GM23338 (cell line): ENCODE results near the gene TRIM44. TPM values are rescaled to one million over a fixed set of nuclear protein-coding genes. Genes with fewer than 3 reads are reported as not detected.

Experiments used
- ATAC-seq: fragments of 200-7000 bp; cut with Tn5 transposase; 3 replicates; pipeline ENCODE4 v1.9.1; 2020
- DNase-seq: peaks from one replicate; pipeline ENCODE4 v3.0.0-alpha.2; 2015; ENCODE audit warnings: low spot score
- H2AFZ ChIP-seq: fragments of 200-600 bp; sonication (generic); 2 replicates; pipeline ENCODE4 v1.8.0; 2016; ENCODE audit warnings: antibody characterized with exemption, mild to moderate bottlenecking, moderate library complexity
- H3F3A ChIP-seq: fragments of 200-600 bp; sonication (generic); replicated peaks from 2 replicates; pipeline ENCODE4 v1.8.0; 2017; ENCODE audit warnings: antibody characterized with exemption, mixed run types, low read depth
- H3K27ac ChIP-seq: fragments of 200-600 bp; sonication (generic); 2 replicates; pipeline ENCODE4 v1.6.1; 2016; ENCODE audit warnings: low read depth
- H3K27me3 ChIP-seq: fragments of 200-600 bp; sonication (generic); 2 replicates; pipeline ENCODE4 v1.8.0; 2016; ENCODE audit warnings: mild to moderate bottlenecking, mixed run types, moderate library complexity; ENCODE audit not compliant: insufficient read depth
- H3K36me3 ChIP-seq: fragments of 200-600 bp; sonication (generic); 2 replicates; pipeline ENCODE4 v1.8.0; 2016; ENCODE audit warnings: mild to moderate bottlenecking; ENCODE audit not compliant: insufficient read depth
- H3K4me1 ChIP-seq: fragments of 200-600 bp; sonication (generic); 2 replicates; pipeline ENCODE4 v1.8.0; 2016; ENCODE audit warnings: mild to moderate bottlenecking, moderate library complexity; ENCODE audit not compliant: insufficient read depth
- H3K4me2 ChIP-seq: fragments of 200-600 bp; sonication (generic); 2 replicates; pipeline ENCODE4 v1.7.1; 2017; ENCODE audit warnings: mixed run types
- H3K4me3 ChIP-seq: fragments of 200-600 bp; sonication (generic); 2 replicates; pipeline ENCODE4 v1.6.1; 2016; ENCODE audit warnings: mixed run types
- H3K79me2 ChIP-seq: fragments of 200-600 bp; sonication (generic); replicated peaks from 2 replicates; pipeline ENCODE4 v1.8.0; 2017; ENCODE audit warnings: mild to moderate bottlenecking; ENCODE audit not compliant: insufficient read depth
- H3K9me2 ChIP-seq: fragments of 200-600 bp; sonication (generic); 2 replicates; pipeline ENCODE4 v1.8.0; 2017; ENCODE audit not compliant: insufficient read depth
- H4K20me1 ChIP-seq: fragments of 200-600 bp; sonication (generic); replicated peaks from 2 replicates; pipeline ENCODE4 v1.8.0; 2017; ENCODE audit warnings: mild to moderate bottlenecking; ENCODE audit not compliant: insufficient read depth
- H3K27ac Mint-ChIP-seq: 2 replicates; pipeline ENCODE4 v1.8.0; 2020; ENCODE audit warnings: inconsistent platforms, mild to moderate bottlenecking, moderate library complexity, mixed read lengths
- H3K27me3 Mint-ChIP-seq: 3 replicates; pipeline ENCODE4 v1.8.0; 2022; ENCODE audit warnings: low read depth, mild to moderate bottlenecking, moderate library complexity, mixed read lengths, inconsistent platforms; ENCODE audit not compliant: insufficient read depth, poor library complexity
- H3K36me3 Mint-ChIP-seq: 3 replicates; pipeline ENCODE4 v1.8.0; 2021; ENCODE audit warnings: low read depth, mild to moderate bottlenecking, inconsistent platforms, moderate library complexity, mixed read lengths
- H3K4me1 Mint-ChIP-seq: 3 replicates; pipeline ENCODE4 v1.8.0; 2020; ENCODE audit warnings: mild to moderate bottlenecking, inconsistent platforms, mixed read lengths
- H3K4me3 Mint-ChIP-seq: 3 replicates; pipeline ENCODE4 v1.8.0; 2021; ENCODE audit warnings: moderate library complexity, mild to moderate bottlenecking, inconsistent platforms, mixed read lengths
- H3K9me3 Mint-ChIP-seq: 3 replicates; pipeline ENCODE4 v1.8.0; 2020; ENCODE audit warnings: moderate library complexity, mild to moderate bottlenecking, inconsistent platforms, mixed read lengths
- CREB1 ChIP-seq: fragments of 250-450 bp; sonication (Bioruptor Pico); IDR thresholded peaks from 2 replicates; pipeline ENCODE4 v1.5.0; 2020; ENCODE audit warnings: low read depth, mild to moderate bottlenecking, moderate library complexity
- CTCF ChIP-seq, 2 experiments: fragments of 200-600 bp in 1 of 2; sonication (generic) in 1 of 2; conservative IDR thresholded peaks; 2 replicates each; pipeline versions ENCODE4 v1.5.1 to v1.6.1; 2016 to 2017; ENCODE audit warnings: antibody characterized with exemption in 2 of 2, low read depth in 2 of 2, mild to moderate bottlenecking in 2 of 2, moderate library complexity in 1 of 2
- ETS1 ChIP-seq: IDR thresholded peaks from 2 replicates; pipeline ENCODE4 v1.6.1; 2016; ENCODE audit warnings: antibody characterized with exemption
- EZH2 ChIP-seq: fragments of 200-600 bp; sonication (generic); IDR thresholded peaks from one replicate; pipeline ENCODE4 v1.8.0; 2017; ENCODE audit warnings: antibody characterized with exemption, mild to moderate bottlenecking, low read depth; ENCODE audit not compliant: unreplicated experiment
- EZH2phosphoT487 ChIP-seq: fragments of 200-600 bp; sonication (generic); IDR thresholded peaks from one replicate; pipeline ENCODE4 v1.8.1; 2018; ENCODE audit warnings: antibody characterized with exemption; ENCODE audit not compliant: unreplicated experiment
- JUNB ChIP-seq: IDR thresholded peaks from one replicate; pipeline ENCODE4 v1.6.1; 2016; ENCODE audit warnings: antibody characterized with exemption; ENCODE audit not compliant: unreplicated experiment
- NANOG ChIP-seq: IDR thresholded peaks from 2 replicates; pipeline ENCODE4 v1.6.1; 2016; ENCODE audit warnings: antibody characterized with exemption, borderline replicate concordance
- POLR2AphosphoS5 ChIP-seq: IDR thresholded peaks from 2 replicates; pipeline ENCODE4 v1.6.1; 2016; ENCODE audit warnings: antibody characterized with exemption, low read depth
- REST ChIP-seq: IDR thresholded peaks from one replicate; pipeline ENCODE4 v1.6.1; 2018; ENCODE audit warnings: antibody characterized with exemption; ENCODE audit not compliant: unreplicated experiment
- STAT1 ChIP-seq: IDR thresholded peaks from one replicate; pipeline ENCODE4 v1.6.1; 2016; ENCODE audit warnings: antibody characterized with exemption; ENCODE audit not compliant: unreplicated experiment
- ZNF114 ChIP-seq: fragments of 250-450 bp; sonication (Bioruptor Pico); IDR thresholded peaks from 2 replicates; pipeline ENCODE4 v1.5.0; 2020; ENCODE audit warnings: mild to moderate bottlenecking, moderate library complexity
- ZNF331 ChIP-seq: fragments of 250-450 bp; sonication (Bioruptor Pico); IDR thresholded peaks from 2 replicates; pipeline ENCODE4 v1.5.0; 2020; ENCODE audit warnings: low read depth, mild to moderate bottlenecking, moderate library complexity
- polyA plus RNA-seq: library from polyadenylated mRNA; unstranded; fragments of >200 nt; fragmentation: Nextera tagmentation; extraction: Ambion mirVana; gene quantifications from 2 replicates; pipeline ENCODE4 v1.2.1, GENCODE V29; 2016
- total RNA-seq: library from RNA; depleted of rRNA; stranded (reverse); fragments of >200 nt; shearing (Covaris generic); gene quantifications from 2 replicates; pipeline ENCODE4 v1.2.3, GENCODE V29; 2014

Gene TRIM44
- total and polyA plus RNA-seq, 2 experiments from 2014 or later, result 10.3 to 10.4 TPM

- Histone ChIP-seq H3K36me3 (no peaks in the 10 kb centered on the region), H3K4me2 (no peak overlapping the region), H3K4me1 (peaks cover 8% of the 10 kb centered on the region), H4K20me1 (0 out of 2 replicates have a peak, but pooled peaks cover 10% of the 10 kb centered on the region), H2AFZ (no peak overlapping the region), H3K27ac (no peak overlapping the region), H3F3A (no peaks in the 10 kb centered on the region), H3K9me2 (no peaks in the 10 kb centered on the region), H3K79me2 (peaks cover 74% of the 10 kb centered on the region), H3K27me3 (no peaks in the 10 kb centered on the region), H3K4me3 (no peak overlapping the region)
- Mint-ChIP-seq H3K4me1 (peaks cover 10% of the 10 kb centered on the region), H3K27ac (no peak overlapping the region), H3K4me3 (no peak overlapping the region), H3K27me3 (peaks cover 2% of the 10 kb centered on the region), H3K36me3 (no peaks in the 10 kb centered on the region), H3K9me3 (no peaks in the 10 kb centered on the region)
- ATAC-seq, result no peak
- no peak for TF ChIP-seq ZNF331 (CRISPR knock-in tag)
- no peak for TF ChIP-seq REST
- no peak for TF ChIP-seq ETS1
- TF ChIP-seq JUNB, result no peak
- no peak for TF ChIP-seq EZH2phosphoT487
- no peak for TF ChIP-seq STAT1
- TF ChIP-seq NANOG, result no peak
- DNase-seq, result no peak
Measured at GRCh38 chr11:35678471-35678870, 15.9 kb downstream of the TRIM44 start.

GRCh38 chr11:35678975-35679374 is 16.4 kb downstream of the TRIM44 start:
- H3K79me2 ChIP-seq, result peaks cover 74% of the 10 kb centered on the region
- H3K4me3 Mint-ChIP-seq, result no peak overlapping the region
- 0 out of 2 replicates have a peak, but pooled peaks cover 7% of the 10 kb centered on the region for H4K20me1 ChIP-seq
- no peak for TF ChIP-seq STAT1
- no peak for TF ChIP-seq NANOG
- no peak for TF ChIP-seq EZH2
- no peak for TF ChIP-seq ZNF114 (CRISPR knock-in tag)
- TF ChIP-seq CREB1 (CRISPR knock-in tag), result no peak
- TF ChIP-seq JUNB, result no peak
- no peak for TF ChIP-seq ETS1
- no peak for TF ChIP-seq POLR2AphosphoS5
- no peak for TF ChIP-seq EZH2phosphoT487
- TF ChIP-seq CTCF (conservative IDR thresholded peaks at IDR 0.05; ENCODE audit: low read depth in 2 of 2), result no peak

More at GRCh38 chr11:35678975-35679374, 16.4 kb downstream of the TRIM44 start:
- no peak overlapping the region for H2AFZ ChIP-seq
- no peak for DNase-seq
- no peaks in the 10 kb centered on the region for H3K27me3 ChIP-seq
- no peaks in the 10 kb centered on the region for H3K9me3 Mint-ChIP-seq
- no peaks in the 10 kb centered on the region for H3K36me3 Mint-ChIP-seq
- H3K9me2 ChIP-seq, result no peaks in the 10 kb centered on the region
- H3K27ac Mint-ChIP-seq, result no peak overlapping the region
- H3K4me1 Mint-ChIP-seq, result peaks cover 10% of the 10 kb centered on the region
- no peak overlapping the region for H3K27ac ChIP-seq
- H3K4me3 ChIP-seq, result no peak overlapping the region
- H3K27me3 Mint-ChIP-seq, result peaks cover 2% of the 10 kb centered on the region
- H3K4me2 ChIP-seq, result no peak overlapping the region
- peaks cover 8% of the 10 kb centered on the region for H3K4me1 ChIP-seq
- H3K36me3 ChIP-seq, result no peaks in the 10 kb centered on the region
- no peak for ATAC-seq
- H3F3A ChIP-seq, result no peaks in the 10 kb centered on the region
